HG02798 (cell line): ENCODE data around the gene CACNA2D2.

Experiments used
- ATAC-seq: cut with Tn5 transposase; IDR thresholded peaks from one replicate; pipeline ENCODE4 v1.9.1; 2021; ENCODE audit warnings: mild to moderate bottlenecking; ENCODE audit not compliant: unreplicated experiment, poor library complexity

Gene CACNA2D2

DNA sequence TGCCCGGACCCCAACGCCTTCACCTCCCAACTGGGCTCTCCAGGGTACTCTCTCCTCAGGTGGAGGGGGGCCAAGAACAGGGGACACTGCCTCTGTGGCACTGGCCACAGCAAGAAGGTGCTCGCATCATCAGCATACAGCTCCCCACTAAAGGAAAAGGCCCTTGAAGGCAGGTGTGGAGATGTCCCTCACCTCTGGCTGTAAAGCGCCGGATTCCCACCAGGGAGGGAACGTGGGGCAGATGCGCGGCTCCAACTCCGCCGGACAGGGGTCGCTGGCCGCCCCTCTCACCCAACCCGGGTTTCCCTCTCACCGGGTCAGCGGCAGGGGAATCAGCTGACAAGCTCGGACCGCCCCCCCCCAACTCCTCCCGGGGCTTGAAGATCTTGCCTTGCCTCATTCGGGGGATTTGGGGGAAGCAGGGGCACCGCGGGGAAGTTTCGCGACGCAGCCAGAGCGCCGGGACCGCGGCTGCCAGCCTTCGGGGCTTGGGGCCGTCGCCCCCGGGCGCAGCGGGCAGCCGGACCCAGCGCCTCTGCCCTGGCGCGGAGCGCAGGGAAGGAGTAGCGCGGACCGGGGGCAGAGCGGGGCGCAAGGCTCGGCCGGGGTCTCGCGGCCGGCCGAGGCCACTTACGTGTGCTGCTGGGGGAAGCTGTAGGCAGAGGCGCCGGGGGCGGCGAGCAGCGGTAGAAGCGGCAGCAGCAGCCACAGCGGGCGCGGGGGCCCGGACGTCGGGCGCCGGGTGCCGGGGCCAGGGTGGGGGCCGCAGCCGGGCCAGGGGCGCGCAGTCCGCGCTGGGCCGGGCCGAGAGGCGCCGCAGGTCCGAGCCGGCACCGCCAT lies 630 bp downstream of the CACNA2D2 start:
- no peak for ATAC-seq

DNA sequence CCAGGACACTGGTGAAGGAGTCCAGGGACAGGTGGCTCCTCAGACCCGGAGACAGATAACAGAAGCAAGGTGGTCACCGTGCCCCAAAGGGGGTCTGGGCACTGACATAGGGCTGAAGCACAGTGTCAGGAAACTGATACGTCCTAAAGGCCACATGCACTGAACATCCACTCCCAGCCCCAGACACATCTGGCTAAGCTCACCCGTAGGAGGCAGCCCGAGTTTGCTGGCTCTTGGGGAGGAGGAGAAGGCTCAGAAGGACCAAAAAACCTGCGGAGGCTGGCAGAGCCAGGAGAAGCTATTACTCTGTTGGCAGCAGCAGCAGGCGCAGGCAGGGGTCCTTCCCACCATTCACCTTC lies 1.2 kb downstream of the CACNA2D2 start:
- ATAC-seq: no peak

- ATAC-seq: no peak
Measured at GRCh38 chr3:50495609-50496423, 7.6 kb downstream of the CACNA2D2 start.

GRCh38 chr3:50494126-50494525 lies 9.3 kb downstream of the CACNA2D2 start:
- no peak for ATAC-seq

- no peak for ATAC-seq
Measured at GRCh38 chr3:50493623-50494022, 9.8 kb downstream of the CACNA2D2 start.

- ATAC-seq: no peak
Measured at GRCh38 chr3:50493086-50493485, 10.3 kb downstream of the CACNA2D2 start.

GRCh38 chr3:50491023-50491422 lies 12.4 kb downstream of the CACNA2D2 start:
- no peak for ATAC-seq

- ATAC-seq: no peak
Measured at GRCh38 chr3:50490424-50490823, 13.0 kb downstream of the CACNA2D2 start.

GRCh38 chr3:50487181-50487580 lies 16.3 kb downstream of the CACNA2D2 start:
- ATAC-seq: no peak

GRCh38 chr3:50486219-50486888 lies 17.1 kb downstream of the CACNA2D2 start:
- ATAC-seq: no peak

DNA sequence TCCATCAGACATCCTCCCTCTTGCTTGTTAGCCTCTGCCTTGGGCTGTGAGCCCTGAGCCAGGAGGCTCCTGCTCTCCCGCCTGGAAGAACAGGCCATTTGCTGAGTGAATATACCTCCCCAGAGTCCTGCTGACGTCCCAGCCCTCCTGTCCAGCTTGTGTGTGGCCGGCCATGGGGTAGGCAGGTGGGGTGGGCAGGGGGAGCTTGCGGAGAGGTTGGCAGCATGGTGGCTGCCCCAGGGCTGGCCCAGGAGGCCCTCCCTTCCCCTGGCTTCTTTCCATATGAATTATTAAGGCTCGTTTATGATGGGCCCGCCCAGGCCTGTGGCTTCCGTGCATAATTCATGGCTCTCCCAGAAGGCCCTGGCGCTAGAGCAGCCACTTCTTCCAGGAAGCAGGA lies 18.7 kb downstream of the CACNA2D2 start:
- no peak for ATAC-seq

GRCh38 chr3:50483374-50483773 lies 20.1 kb downstream of the CACNA2D2 start:
- ATAC-seq: no peak

- no peak for ATAC-seq
Measured at GRCh38 chr3:50481992-50482391, 21.4 kb downstream of the CACNA2D2 start.

- ATAC-seq: no peak
Measured at GRCh38 chr3:50480471-50480870, 23.0 kb downstream of the CACNA2D2 start.

- no peak for ATAC-seq
Measured at GRCh38 chr3:50479523-50479922, 23.9 kb downstream of the CACNA2D2 start.

GRCh38 chr3:50478671-50479260 lies 24.7 kb downstream of the CACNA2D2 start:
- no peak for ATAC-seq

GRCh38 chr3:50478051-50478450 lies 25.4 kb downstream of the CACNA2D2 start:
- no peak for ATAC-seq

DNA sequence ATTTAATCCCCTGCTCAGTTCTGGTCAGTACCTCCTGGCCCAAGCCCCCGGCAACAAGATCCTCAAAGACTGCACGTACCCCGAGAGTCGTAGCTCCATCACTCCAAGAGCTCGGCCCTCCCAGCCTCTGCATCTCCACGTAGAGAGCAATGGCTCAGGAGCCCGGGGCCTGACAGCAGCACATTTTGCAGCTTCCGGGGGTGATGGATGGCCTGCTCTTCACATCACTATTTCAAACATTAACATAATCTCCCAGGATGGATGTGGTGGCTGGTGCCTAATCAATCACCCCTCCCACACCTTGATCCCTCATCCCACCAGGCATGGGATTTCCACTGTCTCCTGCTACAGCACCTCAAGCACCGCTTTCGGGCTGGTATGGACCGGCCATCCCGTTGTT lies 28.1 kb downstream of the CACNA2D2 start:
- no peak for ATAC-seq

DNA sequence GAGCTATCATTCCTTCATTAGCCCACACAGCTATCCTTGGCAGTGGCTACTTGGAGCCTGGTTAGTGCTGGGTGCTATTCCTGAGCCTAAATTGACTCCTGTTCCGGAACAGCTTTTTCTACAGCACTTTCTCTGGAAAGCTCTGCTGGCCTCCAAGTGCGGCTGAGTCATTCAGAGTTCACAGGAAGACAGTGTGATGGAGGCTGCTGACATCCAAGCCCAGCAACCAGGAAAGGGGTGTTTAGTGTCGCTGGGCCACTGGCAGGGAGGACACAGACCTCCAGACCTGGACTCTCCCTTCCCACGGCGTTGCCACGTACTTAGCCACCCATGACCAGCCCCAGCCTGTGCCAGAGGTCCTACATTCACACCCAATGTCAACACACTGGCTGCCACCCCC lies 28.7 kb downstream of the CACNA2D2 start:
- ATAC-seq: no peak

DNA sequence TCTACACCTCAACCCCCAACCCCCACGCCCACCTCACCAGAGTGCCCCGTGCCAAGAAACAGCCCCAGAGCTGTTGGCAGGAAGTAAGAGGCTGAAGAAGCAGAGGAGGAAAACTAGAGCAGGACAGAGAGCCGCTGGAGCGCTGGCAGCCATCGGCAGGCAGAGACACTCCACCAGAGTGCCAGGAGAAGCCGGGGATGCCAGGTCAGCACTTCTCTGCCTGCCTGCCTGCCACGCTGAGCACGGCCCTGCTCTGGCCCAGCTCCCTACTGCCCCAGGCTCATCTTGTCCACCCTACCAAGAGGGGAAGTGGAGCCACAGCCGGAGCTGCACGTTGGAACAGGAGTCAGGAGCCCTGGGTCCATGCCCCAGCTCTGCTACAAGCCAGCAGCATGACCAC lies 29.7 kb downstream of the CACNA2D2 start:
- ATAC-seq: no peak

DNA sequence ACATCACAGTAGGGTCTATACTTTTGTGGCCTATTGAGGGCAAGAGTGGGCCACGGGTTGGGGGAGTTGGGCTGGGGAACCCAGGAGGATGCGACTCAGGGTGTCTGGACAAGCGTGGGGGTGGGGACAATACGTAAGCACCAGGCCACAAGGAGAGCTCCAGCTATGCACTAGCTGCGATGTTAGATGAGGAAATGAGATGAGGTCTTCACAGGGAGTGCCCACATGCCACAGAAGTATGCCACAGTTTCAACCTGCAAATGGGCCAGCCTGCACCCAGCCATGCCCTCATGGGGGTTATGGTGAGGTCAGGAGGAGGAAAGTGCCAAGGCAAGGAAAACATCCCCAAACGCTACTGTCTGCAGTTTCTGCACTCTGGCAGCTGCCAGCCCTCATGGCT lies 30.5 kb downstream of the CACNA2D2 start:
- no peak for ATAC-seq
